Measurements from ENCODE around the gene CTBP2. TPM values are rescaled to one million over a fixed set of nuclear protein-coding genes. Genes with fewer than 3 reads are reported as not detected.

Gene CTBP2
- total RNA-seq, 1 experiment from 2014 or later: 77.8 TPM

DNA sequence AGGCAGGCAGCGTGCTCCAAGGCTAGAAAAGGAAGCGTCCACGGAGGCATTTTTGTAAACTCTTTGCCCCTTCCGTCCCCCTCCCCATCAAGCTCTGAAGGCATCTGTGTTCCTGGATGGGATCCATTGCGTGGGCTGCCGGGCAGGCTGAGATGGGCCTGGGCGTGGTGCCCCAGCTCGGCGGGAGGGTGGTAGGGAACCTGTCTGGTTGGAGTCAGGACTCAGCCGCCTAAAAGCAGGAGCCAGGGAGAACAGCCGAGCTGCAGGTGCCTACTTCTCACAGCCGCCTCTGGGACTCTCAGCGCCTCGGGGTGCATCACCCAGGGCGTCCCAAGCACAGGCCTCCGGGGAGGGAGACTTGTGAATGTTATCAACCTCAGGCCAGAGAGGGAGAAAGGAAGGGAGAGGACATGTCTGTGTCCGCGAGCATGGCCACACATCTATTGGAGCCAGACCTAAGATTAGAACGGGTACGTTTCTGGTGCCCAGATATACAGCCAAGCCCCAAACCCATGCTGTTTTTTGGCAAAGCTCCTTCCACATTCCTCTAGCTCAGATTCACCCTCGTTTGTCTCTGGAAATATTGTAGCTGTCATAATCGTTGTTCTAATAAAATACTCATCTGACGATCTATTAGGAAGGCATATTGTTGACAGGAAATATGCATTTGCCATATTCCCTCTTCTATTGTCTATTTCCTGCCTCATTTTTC lies 48.6 kb upstream of the CTBP2 start:
- intact Hi-C loops (cut with micrococcal nuclease; ENCODE audit: unreplicated experiment): no loop called here
- no TSS peak for BruUV-seq (replicated peaks)
- Histone ChIP-seq H3K27me3 (replicated peaks; ENCODE audit: insufficient read depth, low read depth, low read length, poor library complexity) (no peaks in the 10 kb centered on the region), H3K36me3 (ENCODE audit: insufficient read depth, low read length, poor library complexity, severe bottlenecking) (no peaks in the 10 kb centered on the region), H3K4me1 (ENCODE audit: insufficient read depth, low read length, poor library complexity, severe bottlenecking) (peaks cover 5% of the 10 kb centered on the region), H3K27ac (ENCODE audit: low read depth, low read length, poor library complexity, severe bottlenecking) (no peak overlapping the region), H3K9me3 (ENCODE audit: low read depth, low read length, poor library complexity, severe bottlenecking) (no peaks in the 10 kb centered on the region), H3K4me3 (ENCODE audit: low read depth, low read length, poor library complexity, severe bottlenecking) (peak overlapping the region; percentile 26)
- ChIA-PET CTCF (no interaction called here), POLR2A (ENCODE audit: low non-redundant PET) (no interaction called here)
- TF ChIP-seq EZH2 (IDR thresholded peaks at IDR 0.05; ENCODE audit: borderline replicate concordance, low read depth, low read length, poor library complexity, severe bottlenecking): no peak
- TF ChIP-seq, protein P1, sequence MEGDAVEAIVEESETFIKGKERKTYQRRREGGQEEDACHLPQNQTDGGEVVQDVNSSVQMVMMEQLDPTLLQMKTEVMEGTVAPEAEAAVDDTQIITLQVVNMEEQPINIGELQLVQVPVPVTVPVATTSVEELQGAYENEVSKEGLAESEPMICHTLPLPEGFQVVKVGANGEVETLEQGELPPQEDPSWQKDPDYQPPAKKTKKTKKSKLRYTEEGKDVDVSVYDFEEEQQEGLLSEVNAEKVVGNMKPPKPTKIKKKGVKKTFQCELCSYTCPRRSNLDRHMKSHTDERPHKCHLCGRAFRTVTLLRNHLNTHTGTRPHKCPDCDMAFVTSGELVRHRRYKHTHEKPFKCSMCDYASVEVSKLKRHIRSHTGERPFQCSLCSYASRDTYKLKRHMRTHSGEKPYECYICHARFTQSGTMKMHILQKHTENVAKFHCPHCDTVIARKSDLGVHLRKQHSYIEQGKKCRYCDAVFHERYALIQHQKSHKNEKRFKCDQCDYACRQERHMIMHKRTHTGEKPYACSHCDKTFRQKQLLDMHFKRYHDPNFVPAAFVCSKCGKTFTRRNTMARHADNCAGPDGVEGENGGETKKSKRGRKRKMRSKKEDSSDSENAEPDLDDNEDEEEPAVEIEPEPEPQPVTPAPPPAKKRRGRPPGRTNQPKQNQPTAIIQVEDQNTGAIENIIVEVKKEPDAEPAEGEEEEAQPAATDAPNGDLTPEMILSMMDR (conservative IDR thresholded peaks at IDR 0.05; ENCODE audit: low read depth, low read length): no peak
- DNase-seq (ENCODE audit: low spot score): peak; percentile 16

DNA sequence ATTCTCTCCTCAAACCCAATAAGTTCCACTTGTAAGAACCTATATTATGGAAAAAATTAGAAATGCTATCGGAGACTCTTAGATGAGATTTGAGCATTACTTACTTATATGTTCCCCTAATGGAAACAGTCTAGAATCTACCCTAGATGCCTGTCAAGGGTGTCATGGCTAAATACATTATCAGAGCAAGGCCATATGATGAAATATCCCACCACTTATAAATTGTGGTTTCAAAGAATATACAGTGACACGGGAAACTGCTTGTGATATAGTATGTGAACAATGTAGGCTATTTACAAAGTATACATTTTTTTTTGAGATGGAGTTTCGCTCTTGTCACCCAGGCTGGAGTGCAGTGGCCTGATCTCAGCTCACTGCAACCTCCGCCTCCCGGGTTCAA lies 46.3 kb upstream of the CTBP2 start:
- Histone ChIP-seq H3K4me1 (ENCODE audit: insufficient read depth, low read length, poor library complexity, severe bottlenecking) (peaks cover 5% of the 10 kb centered on the region), H3K4me3 (ENCODE audit: low read depth, low read length, poor library complexity, severe bottlenecking) (no peak overlapping the region), H3K36me3 (ENCODE audit: insufficient read depth, low read length, poor library complexity, severe bottlenecking) (no peaks in the 10 kb centered on the region), H3K9me3 (ENCODE audit: low read depth, low read length, poor library complexity, severe bottlenecking) (no peaks in the 10 kb centered on the region), H3K27ac (ENCODE audit: low read depth, low read length, poor library complexity, severe bottlenecking) (no peak overlapping the region), H3K27me3 (replicated peaks; ENCODE audit: insufficient read depth, low read depth, low read length, poor library complexity) (no peaks in the 10 kb centered on the region)
- POLR2A ChIA-PET (ENCODE audit: low non-redundant PET): interaction anchor here (0.7 kb wide), 1 partner anchor 258 kb away, joined by 4 read pairs; no protein-coding TSS in a partner anchor
- DNase-seq (ENCODE audit: low spot score): no peak
- CTCF ChIA-PET: no interaction called here
- BruUV-seq (replicated peaks): no TSS peak
- TF ChIP-seq, protein P1 (conservative IDR thresholded peaks at IDR 0.05; ENCODE audit: low read depth, low read length): no peak
- no peak for TF ChIP-seq EZH2 (IDR thresholded peaks at IDR 0.05; ENCODE audit: borderline replicate concordance, low read depth, low read length, poor library complexity, severe bottlenecking)
- intact Hi-C loops (cut with micrococcal nuclease; ENCODE audit: unreplicated experiment): no loop called here

DNA sequence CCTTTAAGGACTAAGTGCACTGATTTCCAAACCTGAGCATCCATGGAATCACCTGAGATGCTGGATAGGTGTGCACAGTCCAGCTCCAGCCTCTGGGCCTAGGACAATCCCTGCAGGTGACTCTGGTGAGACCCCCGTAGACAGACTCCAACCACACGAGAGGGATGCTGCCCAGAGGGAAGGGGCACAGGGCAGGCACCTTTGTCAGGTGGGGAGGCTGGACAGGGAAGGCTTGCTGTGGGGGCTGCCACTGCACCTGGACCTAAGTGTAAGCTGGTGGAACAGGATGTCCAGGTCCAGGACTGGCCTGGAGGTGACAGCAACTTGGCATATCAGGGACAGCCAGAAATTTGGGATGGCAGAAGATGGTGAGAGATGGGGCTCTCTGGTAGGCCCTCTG lies 45.1 kb upstream of the CTBP2 start:
- TF ChIP-seq EZH2 (IDR thresholded peaks at IDR 0.05; ENCODE audit: borderline replicate concordance, low read depth, low read length, poor library complexity, severe bottlenecking): no peak
- POLR2A ChIA-PET (ENCODE audit: low non-redundant PET): no interaction called here
- intact Hi-C loops (cut with micrococcal nuclease; ENCODE audit: unreplicated experiment): no loop called here
- H3K27ac ChIP-seq (ENCODE audit: low read depth, low read length, poor library complexity, severe bottlenecking): no peak overlapping the region
- no peaks in the 10 kb centered on the region for H3K9me3 ChIP-seq (ENCODE audit: low read depth, low read length, poor library complexity, severe bottlenecking)
- peaks cover 5% of the 10 kb centered on the region for H3K4me1 ChIP-seq (ENCODE audit: insufficient read depth, low read length, poor library complexity, severe bottlenecking)
- H3K27me3 ChIP-seq (replicated peaks; ENCODE audit: insufficient read depth, low read depth, low read length, poor library complexity): peaks cover 5% of the 10 kb centered on the region
- DNase-seq (ENCODE audit: low spot score): no peak
- H3K4me3 ChIP-seq (ENCODE audit: low read depth, low read length, poor library complexity, severe bottlenecking): no peak overlapping the region
- no peaks in the 10 kb centered on the region for H3K36me3 ChIP-seq (ENCODE audit: insufficient read depth, low read length, poor library complexity, severe bottlenecking)
- no TSS peak for BruUV-seq (replicated peaks)
- CTCF ChIA-PET: no interaction called here

DNA sequence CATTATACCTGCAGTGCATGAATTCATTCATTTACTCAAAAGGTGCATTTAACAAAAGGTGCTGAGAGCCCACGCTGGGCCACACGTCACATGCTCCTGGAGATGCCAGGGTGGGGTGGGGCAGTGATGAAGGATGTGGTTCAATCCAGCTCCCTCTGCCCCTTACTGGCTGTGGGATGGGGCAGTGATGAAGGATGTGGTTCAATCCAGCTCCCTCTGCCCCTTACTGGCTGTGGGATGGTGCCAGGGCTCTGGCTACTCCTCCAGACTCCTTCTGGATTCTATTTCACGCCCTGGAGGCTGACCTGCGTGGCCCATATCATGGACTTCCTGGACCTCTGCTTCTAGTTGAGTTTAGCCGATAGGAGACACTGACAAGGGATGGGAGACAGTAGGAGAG lies 44.0 kb upstream of the CTBP2 start:
- intact Hi-C loops (cut with micrococcal nuclease; ENCODE audit: unreplicated experiment): no loop called here
- ChIA-PET POLR2A (ENCODE audit: low non-redundant PET) (interaction anchor here (0.6 kb wide), 1 partner anchor 458 kb away, joined by 3 read pairs; no protein-coding TSS in a partner anchor), CTCF (no interaction called here)
- Histone ChIP-seq H3K36me3 (ENCODE audit: insufficient read depth, low read length, poor library complexity, severe bottlenecking) (no peaks in the 10 kb centered on the region), H3K4me3 (ENCODE audit: low read depth, low read length, poor library complexity, severe bottlenecking) (no peak overlapping the region), H3K9me3 (ENCODE audit: low read depth, low read length, poor library complexity, severe bottlenecking) (no peaks in the 10 kb centered on the region), H3K4me1 (ENCODE audit: insufficient read depth, low read length, poor library complexity, severe bottlenecking) (peaks cover 5% of the 10 kb centered on the region), H3K27ac (ENCODE audit: low read depth, low read length, poor library complexity, severe bottlenecking) (no peak overlapping the region), H3K27me3 (replicated peaks; ENCODE audit: insufficient read depth, low read depth, low read length, poor library complexity) (peaks cover 5% of the 10 kb centered on the region)
- DNase-seq (ENCODE audit: low spot score): no peak
- BruUV-seq (replicated peaks): no TSS peak
- TF ChIP-seq, protein P1 (conservative IDR thresholded peaks at IDR 0.05; ENCODE audit: low read depth, low read length): no peak
- TF ChIP-seq EZH2 (IDR thresholded peaks at IDR 0.05; ENCODE audit: borderline replicate concordance, low read depth, low read length, poor library complexity, severe bottlenecking): no peak
